ENCODE data around the gene THPO. TPM values are rescaled to one million over a fixed set of nuclear protein-coding genes. Genes with fewer than 3 reads are reported as not detected.

Gene THPO
- total and polyA plus RNA-seq, 10 of the 15 experiments (the other 5 are each of a cell fraction or from before 2014, with no cell fraction given): not detected

DNA sequence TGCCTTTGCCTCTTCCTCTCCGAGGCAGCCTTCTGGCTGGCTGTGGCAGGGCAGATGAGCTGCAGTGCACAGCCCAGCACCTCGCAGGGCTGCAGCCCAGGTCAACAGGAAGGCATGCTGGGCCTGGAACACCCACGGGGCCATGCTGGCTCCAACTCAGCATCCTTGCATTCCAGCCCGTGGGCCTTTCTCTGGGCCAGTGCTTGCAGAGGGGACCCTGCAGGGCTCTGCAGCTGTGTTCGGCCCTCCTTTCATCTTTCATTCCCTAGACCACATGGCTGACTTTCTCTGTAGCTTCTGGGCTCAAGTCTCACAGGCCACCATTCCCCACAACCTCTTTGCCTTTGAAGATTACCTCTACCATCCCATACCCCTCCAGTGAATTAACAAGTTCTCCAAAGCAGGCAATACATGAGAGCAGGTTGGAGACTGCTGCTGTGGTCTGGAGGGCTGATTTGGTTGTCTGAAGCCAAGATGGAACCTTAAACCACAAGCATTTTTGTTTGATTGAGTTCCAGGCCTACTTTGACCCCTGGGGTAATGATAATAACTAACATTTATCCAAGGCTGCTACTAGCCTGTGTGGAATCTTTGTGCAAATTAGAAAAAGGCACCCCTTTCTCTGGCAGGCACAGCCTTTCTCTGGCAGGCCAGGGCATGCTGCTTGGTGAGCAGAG is 34.7 kb downstream of the THPO start:
- CTCF ChIA-PET: no interaction called here
- in situ Hi-C loops (cut with MboI): no loop called here
- RAD21 ChIA-PET (ENCODE audit: unreplicated experiment): no interaction called here
- WGBS (ENCODE audit: insufficient coverage, insufficient replicate concordance, low lambda C conversion rate, missing lambda C conversion rate): 57% methylated on average over 5 of the region's 5 CpGs
- Histone ChIP-seq H3K27me3 (replicated peaks in 1 of 2; ENCODE audit: control insufficient read depth in 2 of 2, insufficient read depth in 2 of 2, low read length in 1 of 2) (no peaks in the 10 kb centered on the region), H2AFZ (ENCODE audit: control insufficient read depth, low read depth, low read length) (no peak overlapping the region), H4K20me1 (ENCODE audit: control insufficient read depth, insufficient read depth) (no peaks in the 10 kb centered on the region), H3K4me3 (no peak overlapping the region), H3K79me2 (ENCODE audit: control insufficient read depth, insufficient read depth, low read length) (no peaks in the 10 kb centered on the region), H3K36me3 (ENCODE audit: control insufficient read depth in 2 of 2, insufficient read depth in 2 of 2, low read length in 1 of 2) (no peaks in the 10 kb centered on the region), H3K27ac (ENCODE audit: control insufficient read depth, insufficient read depth) (no peak overlapping the region), H3K9me3 (replicated peaks; ENCODE audit: control insufficient read depth, insufficient read depth, low read length) (no peaks in the 10 kb centered on the region), H3K4me1 (ENCODE audit: control insufficient read depth, insufficient read depth, low read length) (peaks cover 3% of the 10 kb centered on the region; the same call in 1 of the 2 replicates), H3K4me2 (ENCODE audit: control insufficient read depth, insufficient read depth) (no peak overlapping the region), H3K9ac (ENCODE audit: control insufficient read depth, insufficient read depth, low read length) (no peak overlapping the region)
- no peak for FAIRE-seq
- DNase-seq (ENCODE audit: low read depth, low spot score): no peak
- ATAC-seq: no peak
- SMC1A ChIA-PET (ENCODE audit: uncharacterized antibody, unreplicated experiment): no interaction called here
- intact Hi-C loops (cut with micrococcal nuclease; ENCODE audit: unreplicated experiment): no loop called here
- POLR2A ChIA-PET: no interaction called here
- BruUV-seq (replicated peaks): no TSS peak
- no peak for TF ChIP-seq LARP7 (IDR thresholded peaks at IDR 0.05)
- TF ChIP-seq, protein P1, sequence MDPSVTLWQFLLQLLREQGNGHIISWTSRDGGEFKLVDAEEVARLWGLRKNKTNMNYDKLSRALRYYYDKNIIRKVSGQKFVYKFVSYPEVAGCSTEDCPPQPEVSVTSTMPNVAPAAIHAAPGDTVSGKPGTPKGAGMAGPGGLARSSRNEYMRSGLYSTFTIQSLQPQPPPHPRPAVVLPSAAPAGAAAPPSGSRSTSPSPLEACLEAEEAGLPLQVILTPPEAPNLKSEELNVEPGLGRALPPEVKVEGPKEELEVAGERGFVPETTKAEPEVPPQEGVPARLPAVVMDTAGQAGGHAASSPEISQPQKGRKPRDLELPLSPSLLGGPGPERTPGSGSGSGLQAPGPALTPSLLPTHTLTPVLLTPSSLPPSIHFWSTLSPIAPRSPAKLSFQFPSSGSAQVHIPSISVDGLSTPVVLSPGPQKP (IDR thresholded peaks at IDR 0.05; ENCODE audit: low read depth, low read length): no peak
- no peak for TF ChIP-seq KDM1A (IDR thresholded peaks at IDR 0.05; ENCODE audit: borderline replicate concordance)
- TF ChIP-seq, protein P2, sequence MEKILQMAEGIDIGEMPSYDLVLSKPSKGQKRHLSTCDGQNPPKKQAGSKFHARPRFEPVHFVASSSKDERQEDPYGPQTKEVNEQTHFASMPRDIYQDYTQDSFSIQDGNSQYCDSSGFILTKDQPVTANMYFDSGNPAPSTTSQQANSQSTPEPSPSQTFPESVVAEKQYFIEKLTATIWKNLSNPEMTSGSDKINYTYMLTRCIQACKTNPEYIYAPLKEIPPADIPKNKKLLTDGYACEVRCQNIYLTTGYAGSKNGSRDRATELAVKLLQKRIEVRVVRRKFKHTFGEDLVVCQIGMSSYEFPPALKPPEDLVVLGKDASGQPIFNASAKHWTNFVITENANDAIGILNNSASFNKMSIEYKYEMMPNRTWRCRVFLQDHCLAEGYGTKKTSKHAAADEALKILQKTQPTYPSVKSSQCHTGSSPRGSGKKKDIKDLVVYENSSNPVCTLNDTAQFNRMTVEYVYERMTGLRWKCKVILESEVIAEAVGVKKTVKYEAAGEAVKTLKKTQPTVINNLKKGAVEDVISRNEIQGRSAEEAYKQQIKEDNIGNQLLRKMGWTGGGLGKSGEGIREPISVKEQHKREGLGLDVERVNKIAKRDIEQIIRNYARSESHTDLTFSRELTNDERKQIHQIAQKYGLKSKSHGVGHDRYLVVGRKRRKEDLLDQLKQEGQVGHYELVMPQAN (conservative IDR thresholded peaks at IDR 0.05): no peak
- TF ChIP-seq FOS (IDR thresholded peaks at IDR 0.05; ENCODE audit: borderline replicate concordance, extremely low read depth, insufficient read length): no peak
- no peak for TF ChIP-seq BHLHE40 (IDR thresholded peaks at IDR 0.05; ENCODE audit: borderline replicate concordance in 1 of 2, low read depth in 2 of 2, low read length in 1 of 2)
- TF ChIP-seq PRDM15 (CRISPR knock-in tag; IDR thresholded peaks at IDR 0.05): no peak
- TF ChIP-seq BACH1 (IDR thresholded peaks at IDR 0.05; ENCODE audit: borderline replicate concordance): no peak
- no peak for TF ChIP-seq EED (IDR thresholded peaks at IDR 0.05; ENCODE audit: low read depth)
- TF ChIP-seq TARDBP (IDR thresholded peaks at IDR 0.05; ENCODE audit: borderline replicate concordance): no peak
